RWPE2 (cell line): ENCODE measurements around the gene CLBA1.

ENCODE experiments used
- ATAC-seq: fragments of 200-7000 bp; cut with Tn5 transposase; 3 replicates; pipeline ENCODE4 v1.9.1; 2021; ENCODE audit warnings: low read depth
- DNase-seq: peaks from one replicate; pipeline ENCODE4 v3.0.0-alpha.2; 2020; ENCODE audit warnings: low spot score
- H3K27ac ChIP-seq: fragments of 450-650 bp; 2 replicates; pipeline ENCODE4 v1.5.1; 2017; ENCODE audit warnings: mild to moderate bottlenecking; ENCODE audit not compliant: poor library complexity, severe bottlenecking
- H3K27me3 ChIP-seq: fragments of 250-450 bp; sonication (Bioruptor Pico); 2 replicates; pipeline ENCODE4 v1.5.1; 2021; ENCODE audit warnings: mild to moderate bottlenecking, moderate library complexity; ENCODE audit not compliant: insufficient read depth, poor library complexity, severe bottlenecking
- H3K36me3 ChIP-seq: fragments of 250-450 bp; sonication (Bioruptor Pico); 2 replicates; pipeline ENCODE4 v1.5.1; 2020; ENCODE audit warnings: low read depth, mild to moderate bottlenecking, moderate library complexity
- H3K4me1 ChIP-seq: fragments of 250-450 bp; sonication (Bioruptor Pico); 2 replicates; pipeline ENCODE4 v1.5.1; 2021; ENCODE audit warnings: mild to moderate bottlenecking, moderate library complexity; ENCODE audit not compliant: insufficient read depth, poor library complexity, severe bottlenecking
- H3K4me3 ChIP-seq: fragments of 250-450 bp; sonication (Bioruptor Pico); 2 replicates; pipeline ENCODE4 v1.5.1; 2021; ENCODE audit warnings: mild to moderate bottlenecking, moderate library complexity; ENCODE audit not compliant: severe bottlenecking
- H3K9me3 ChIP-seq: fragments of 250-450 bp; sonication (Bioruptor Pico); 2 replicates; pipeline ENCODE4 v1.5.1; 2021; ENCODE audit warnings: mild to moderate bottlenecking, moderate library complexity; ENCODE audit not compliant: severe bottlenecking
- TF ChIP-seq, protein P1 (sequence below): fragments of 450-650 bp; IDR thresholded peaks from one replicate; pipeline ENCODE4 v1.5.1; 2017; ENCODE audit warnings: mild to moderate bottlenecking, moderate library complexity; ENCODE audit not compliant: poor library complexity, severe bottlenecking

The CLBA1 gene

DNA sequence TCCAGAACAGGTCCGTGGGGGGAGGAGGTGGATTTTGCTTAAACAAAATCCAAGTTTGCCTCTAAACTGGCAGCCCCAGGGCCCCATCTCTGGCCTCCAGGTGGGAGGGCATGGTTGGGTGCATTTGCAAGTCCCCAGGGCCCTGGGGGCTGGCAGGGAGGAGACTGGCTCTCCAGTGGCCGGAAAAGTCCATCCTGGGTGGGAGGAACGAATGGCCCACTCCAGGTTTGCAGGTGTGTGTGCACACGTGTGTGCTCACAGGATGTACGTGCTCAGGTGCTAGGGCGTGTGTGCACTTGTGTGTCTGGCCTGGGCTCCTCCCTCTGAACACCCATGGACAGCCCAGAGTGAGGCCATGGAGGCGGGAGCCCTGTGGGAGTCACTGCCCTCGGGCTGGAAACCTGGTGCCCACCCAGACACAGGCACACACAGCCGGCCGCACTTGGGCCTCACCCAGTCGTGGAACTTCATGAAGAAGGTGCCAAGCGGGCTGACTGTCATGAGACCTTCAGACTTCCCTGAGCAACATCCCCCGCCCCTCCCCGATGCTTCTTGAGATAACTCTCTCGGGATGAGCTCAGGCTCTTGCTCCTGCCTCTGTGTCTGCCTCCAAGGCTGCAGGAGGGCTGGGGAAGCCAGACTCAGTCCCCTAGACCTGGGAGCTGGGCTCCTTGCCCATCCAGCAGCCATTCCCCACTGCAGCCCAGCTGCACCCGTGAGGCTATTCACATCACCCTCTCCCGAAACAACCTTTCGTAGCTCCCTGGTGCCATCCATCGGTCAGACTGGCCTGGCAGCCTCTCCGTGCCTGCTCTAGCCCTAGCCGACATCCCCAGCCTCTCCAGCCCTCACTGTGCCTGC lies 16.8 kb upstream of the CLBA1 start:
- peak; percentile 97 for DNase-seq
- H3K4me1 ChIP-seq: peaks cover 33% of the 10 kb centered on the region
- H3K9me3 ChIP-seq: no peaks in the 10 kb centered on the region
- H3K27ac ChIP-seq: peak overlapping the region; percentile 99
- TF ChIP-seq, protein P1, sequence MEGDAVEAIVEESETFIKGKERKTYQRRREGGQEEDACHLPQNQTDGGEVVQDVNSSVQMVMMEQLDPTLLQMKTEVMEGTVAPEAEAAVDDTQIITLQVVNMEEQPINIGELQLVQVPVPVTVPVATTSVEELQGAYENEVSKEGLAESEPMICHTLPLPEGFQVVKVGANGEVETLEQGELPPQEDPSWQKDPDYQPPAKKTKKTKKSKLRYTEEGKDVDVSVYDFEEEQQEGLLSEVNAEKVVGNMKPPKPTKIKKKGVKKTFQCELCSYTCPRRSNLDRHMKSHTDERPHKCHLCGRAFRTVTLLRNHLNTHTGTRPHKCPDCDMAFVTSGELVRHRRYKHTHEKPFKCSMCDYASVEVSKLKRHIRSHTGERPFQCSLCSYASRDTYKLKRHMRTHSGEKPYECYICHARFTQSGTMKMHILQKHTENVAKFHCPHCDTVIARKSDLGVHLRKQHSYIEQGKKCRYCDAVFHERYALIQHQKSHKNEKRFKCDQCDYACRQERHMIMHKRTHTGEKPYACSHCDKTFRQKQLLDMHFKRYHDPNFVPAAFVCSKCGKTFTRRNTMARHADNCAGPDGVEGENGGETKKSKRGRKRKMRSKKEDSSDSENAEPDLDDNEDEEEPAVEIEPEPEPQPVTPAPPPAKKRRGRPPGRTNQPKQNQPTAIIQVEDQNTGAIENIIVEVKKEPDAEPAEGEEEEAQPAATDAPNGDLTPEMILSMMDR: no peak
- no peaks in the 10 kb centered on the region for H3K27me3 ChIP-seq
- peak overlapping the region; percentile 75 for H3K4me3 ChIP-seq
- peaks cover 17% of the 10 kb centered on the region for H3K36me3 ChIP-seq
- ATAC-seq: peak; percentile 24

DNA sequence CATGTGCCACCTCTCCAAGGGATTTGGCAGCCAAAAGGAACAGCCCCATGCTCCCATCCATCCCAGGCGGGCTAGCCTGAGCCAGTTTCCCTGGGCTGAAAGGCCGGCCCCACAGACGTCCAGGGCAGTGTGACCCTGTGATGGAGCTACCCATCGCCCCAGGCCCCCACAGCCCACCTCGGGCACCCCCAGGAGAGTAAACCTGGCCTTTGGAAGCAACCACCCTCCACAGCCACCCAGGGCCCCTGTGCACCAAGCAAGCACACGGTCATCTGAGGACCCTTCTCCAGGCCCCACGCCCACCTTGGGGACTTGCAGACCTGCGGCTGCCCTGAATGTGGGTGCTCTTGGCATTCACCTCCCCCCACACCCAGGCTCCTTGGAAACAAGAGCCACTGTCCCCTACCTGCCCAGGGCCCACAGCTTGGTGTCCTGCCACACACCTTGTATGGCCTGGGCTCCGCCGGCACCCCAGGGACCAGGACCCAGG lies 15.8 kb upstream of the CLBA1 start:
- H3K4me1 ChIP-seq: peaks cover 38% of the 10 kb centered on the region
- ATAC-seq: no peak
- H3K9me3 ChIP-seq: no peaks in the 10 kb centered on the region
- H3K27me3 ChIP-seq: no peaks in the 10 kb centered on the region
- peak; percentile 73 for DNase-seq
- H3K4me3 ChIP-seq: peak overlapping the region; percentile 75
- TF ChIP-seq, protein P1: no peak
- H3K36me3 ChIP-seq: peaks cover 7% of the 10 kb centered on the region
- H3K27ac ChIP-seq: peak overlapping the region; percentile 99

DNA sequence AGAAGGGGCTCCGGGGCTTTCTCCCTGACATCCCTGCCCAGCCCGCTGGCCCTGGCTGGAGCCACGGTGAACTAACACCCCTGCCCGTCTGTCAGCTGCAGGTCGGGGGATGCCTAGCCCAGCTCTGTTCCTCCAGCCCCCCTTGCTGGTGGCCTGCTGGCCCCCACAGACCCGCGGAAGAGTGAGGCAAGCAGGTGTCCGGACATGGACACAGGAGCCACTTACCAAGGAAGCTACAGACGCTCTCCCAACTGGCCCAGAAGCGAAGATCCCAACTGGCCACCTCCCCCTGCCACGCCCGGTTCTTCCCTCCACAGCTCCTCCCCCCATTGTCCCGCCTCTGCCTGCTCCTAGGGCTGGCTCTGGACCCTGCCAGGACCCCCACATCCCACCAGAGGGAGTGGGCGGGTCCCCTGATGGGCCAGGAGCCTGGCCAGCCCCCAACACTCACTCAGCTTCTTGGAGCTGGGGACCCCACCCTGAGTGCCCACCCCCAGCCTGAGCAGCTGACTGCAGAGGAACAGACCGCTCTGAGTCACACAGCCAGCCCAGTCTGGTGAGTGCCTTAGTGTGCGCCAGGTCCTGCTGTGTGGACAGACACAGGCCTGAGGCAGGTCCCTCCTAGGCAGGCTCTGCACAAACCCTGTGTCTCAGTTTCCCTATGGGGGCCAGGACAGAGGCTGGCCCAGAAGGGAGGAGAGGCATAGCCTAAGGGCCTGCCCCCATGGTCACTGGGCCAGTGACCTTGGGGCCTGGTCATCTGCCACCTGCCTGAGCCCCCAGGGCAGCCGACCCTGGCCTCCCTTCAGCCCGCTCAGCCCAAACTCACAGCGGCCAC lies 15.1 kb upstream of the CLBA1 start:
- Histone ChIP-seq H3K4me3 (peak overlapping the region; percentile 75), H3K36me3 (peaks cover 5% of the 10 kb centered on the region; the same call in 1 of the 2 replicates), H3K9me3 (no peaks in the 10 kb centered on the region), H3K4me1 (peaks cover 38% of the 10 kb centered on the region), H3K27ac (peak overlapping the region; percentile 99), H3K27me3 (no peaks in the 10 kb centered on the region)
- TF ChIP-seq, protein P1: no peak
- DNase-seq: peak; percentile 98
- peak; percentile 35 for ATAC-seq

DNA sequence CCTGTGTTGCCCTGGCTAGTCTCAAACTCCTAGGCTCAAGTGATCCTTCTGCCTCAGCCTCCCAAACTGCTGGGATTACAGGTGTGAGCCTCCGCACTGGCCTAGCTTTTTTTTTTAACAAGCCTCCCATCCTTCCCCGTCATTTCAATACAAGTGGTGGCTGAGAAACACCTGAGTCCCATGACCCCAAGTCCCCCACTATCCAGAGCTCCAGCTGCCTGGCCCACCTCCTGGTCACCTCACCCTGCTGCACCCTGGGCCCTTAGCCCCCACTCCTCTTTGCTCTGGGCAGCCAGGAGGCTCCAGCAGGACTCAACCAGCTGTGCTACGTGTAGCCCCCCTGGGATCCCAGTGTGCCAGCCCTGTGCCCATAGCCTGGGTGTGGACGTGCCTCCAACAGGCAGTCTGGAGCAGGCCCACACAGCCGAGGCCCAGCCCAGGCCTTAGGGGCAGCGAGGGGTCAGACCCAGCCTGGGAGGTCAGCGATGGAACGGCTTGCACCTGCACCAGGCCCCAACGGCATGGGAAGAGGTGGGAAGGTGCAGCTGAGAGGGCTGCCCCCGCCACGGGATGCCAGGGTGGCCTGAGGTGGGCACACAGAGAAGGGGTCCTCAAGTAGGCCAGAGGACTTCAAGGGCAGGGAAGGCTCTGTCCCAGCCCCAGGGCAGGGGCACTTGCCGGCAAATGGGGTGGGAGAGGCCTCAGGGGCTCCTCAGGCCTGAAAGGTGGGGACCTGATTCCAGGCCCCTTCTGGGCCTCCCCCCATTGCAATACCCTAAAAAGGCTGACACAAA lies 13.9 kb upstream of the CLBA1 start:
- Histone ChIP-seq H3K27ac (peak overlapping the region; percentile 99), H3K4me1 (peaks cover 43% of the 10 kb centered on the region), H3K36me3 (peaks cover 4% of the 10 kb centered on the region; the same call in 1 of the 2 replicates), H3K27me3 (no peaks in the 10 kb centered on the region), H3K4me3 (no peak overlapping the region), H3K9me3 (no peaks in the 10 kb centered on the region)
- TF ChIP-seq, protein P1: no peak
- DNase-seq: peak; percentile 78
- no peak for ATAC-seq
